Stimulated activated CD4-positive, alpha-beta T cell treated with anti-CD3 and anti-CD28 coated beads, Interleukin-4, amount 100 ng/mL, for 24 hours (primary cell): ENCODE data around the gene CYP20A1.
"Not testable (repeated sequence)": the region's sequence is repeated elsewhere in the genome, so short reads cannot be mapped to it uniquely, and the experiment has no call there.

Experiments used
- DNase-seq: peaks from one replicate; pipeline ENCODE4 v3.0.0-alpha.2; 2020

The CYP20A1 gene

GRCh38 chr2:203282101-203282500 lies 43.3 kb downstream of the CYP20A1 start:
- DNase-seq = no peak

GRCh38 chr2:203286532-203286931 lies 47.7 kb downstream of the CYP20A1 start:
- no peak for DNase-seq

GRCh38 chr2:203301667-203302066 lies 62.8 kb downstream of the CYP20A1 start:
- no peak for DNase-seq

GRCh38 chr2:203302586-203302985 lies 63.8 kb downstream of the CYP20A1 start:
- not testable (repeated sequence) for DNase-seq

GRCh38 chr2:203310688-203311436 lies 72.0 kb downstream of the CYP20A1 start:
- DNase-seq = no peak

- no peak for DNase-seq
Observed at GRCh38 chr2:203326356-203326755, 87.5 kb downstream of the CYP20A1 start.

GRCh38 chr2:203327582-203327900 lies 88.7 kb downstream of the CYP20A1 start:
- no peak for DNase-seq

- peak; percentile 66 for DNase-seq
Observed at GRCh38 chr2:203327901-203328759, 89.3 kb downstream of the CYP20A1 start, which contains the start of gene ABI2. Gene ABI2, plus strand, starts transcription at chr2:203328394. Its CDS starts 121 bp downstream, at chr2:203328515.

- DNase-seq = peak; percentile 44
Observed at GRCh38 chr2:203328760-203329540, 90.1 kb downstream of the CYP20A1 start.

GRCh38 chr2:203330434-203330833 lies 91.6 kb downstream of the CYP20A1 start:
- no peak for DNase-seq

- DNase-seq = no peak
Observed at GRCh38 chr2:203338322-203338721, 99.5 kb downstream of the CYP20A1 start.

GRCh38 chr2:203340791-203341487 lies 102.1 kb downstream of the CYP20A1 start:
- no peak for DNase-seq

GRCh38 chr2:203341741-203342310 lies 103.0 kb downstream of the CYP20A1 start:
- DNase-seq = no peak

GRCh38 chr2:203342374-203342773 lies 103.6 kb downstream of the CYP20A1 start:
- DNase-seq = not testable (repeated sequence)

- no peak for DNase-seq
Observed at GRCh38 chr2:203344667-203345066, 105.8 kb downstream of the CYP20A1 start.

- DNase-seq = no peak
Observed at GRCh38 chr2:203346612-203347011, 107.8 kb downstream of the CYP20A1 start.

GRCh38 chr2:203347375-203347774 lies 108.6 kb downstream of the CYP20A1 start:
- no peak for DNase-seq

GRCh38 chr2:203352604-203353255 lies 113.9 kb downstream of the CYP20A1 start:
- no peak for DNase-seq

GRCh38 chr2:203354966-203355365 lies 116.1 kb downstream of the CYP20A1 start:
- DNase-seq = no peak
